ENCODE results near the gene CENPN. TPM values are rescaled to one million over a fixed set of nuclear protein-coding genes. Genes with fewer than 3 reads are reported as not detected.

The CENPN gene
- total and polyA plus RNA-seq, 5 donors from 2014 or later: 3.4 to 13.5 (median 7.5) TPM

- ATAC-seq (ENCODE audit: low read depth in 2 of 2) (no peak), DNase-seq (no peak)
- no peak overlapping the region for H3K27ac Mint-ChIP-seq
- H3K4me1 Mint-ChIP-seq: no peaks in the 10 kb centered on the region
- no peaks in the 10 kb centered on the region for H3K4me1 ChIP-seq (ENCODE audit: control insufficient read depth, insufficient read depth, low read length, poor library complexity, severe bottlenecking)
- H3K4me3 ChIP-seq (ENCODE audit: low read depth, low read length): no peak overlapping the region
- H3K36me3 ChIP-seq (ENCODE audit: control insufficient read depth, insufficient read depth, low read length): no peaks in the 10 kb centered on the region
- no peak overlapping the region for H3K27ac ChIP-seq (ENCODE audit: insufficient read depth, low read length, poor library complexity, severe bottlenecking)
- no peaks in the 10 kb centered on the region for H3K27me3 ChIP-seq (ENCODE audit: control insufficient read depth, insufficient read depth, low read length)
- H3K36me3 Mint-ChIP-seq: peaks cover 8% of the 10 kb centered on the region
- H3K9me3 Mint-ChIP-seq: peaks cover 1 to 19% (median 11%) of the 10 kb centered on the region in 7 donors
- H3K9me3 ChIP-seq (ENCODE audit: control insufficient read depth in 2 of 2, low read length in 2 of 2): peaks cover 10 to 17% of the 10 kb centered on the region in 2 experiments
- H3K27me3 Mint-ChIP-seq: no peaks in the 10 kb centered on the region
- H3K4me3 Mint-ChIP-seq: no peak overlapping the region
Observed at GRCh38 chr16:81053761-81054160, 46.7 kb downstream of the CENPN start.

GRCh38 chr16:81060576-81061306 is 53.7 kb downstream of the CENPN start:
- no peak for ATAC-seq (ENCODE audit: low read depth in 2 of 2)
- Mint-ChIP-seq H3K4me3 (no peak overlapping the region), H3K36me3 (no peaks in the 10 kb centered on the region), H3K9me3 (peaks cover 0 to 2% (median 0%) of the 10 kb centered on the region in 7 donors), H3K27ac (no peak overlapping the region), H3K4me1 (no peaks in the 10 kb centered on the region), H3K27me3 (peaks cover 8% of the 10 kb centered on the region)
- Histone ChIP-seq H3K9me3 (ENCODE audit: control insufficient read depth in 2 of 2, low read length in 2 of 2) (no peaks in the 10 kb centered on the region), H3K27ac (ENCODE audit: insufficient read depth, low read length, poor library complexity, severe bottlenecking) (no peak overlapping the region), H3K4me1 (ENCODE audit: control insufficient read depth, insufficient read depth, low read length, poor library complexity, severe bottlenecking) (no peaks in the 10 kb centered on the region), H3K27me3 (ENCODE audit: control insufficient read depth, insufficient read depth, low read length) (no peaks in the 10 kb centered on the region), H3K36me3 (ENCODE audit: control insufficient read depth, insufficient read depth, low read length) (no peaks in the 10 kb centered on the region), H3K4me3 (ENCODE audit: low read depth, low read length) (no peak overlapping the region)
- DNase-seq: no peak

- H3K4me3 ChIP-seq (ENCODE audit: low read depth, low read length): no peak overlapping the region
- Mint-ChIP-seq H3K9me3 (peaks cover 0 to 2% (median 0%) of the 10 kb centered on the region in 7 donors), H3K27ac (no peak overlapping the region), H3K4me3 (no peak overlapping the region), H3K27me3 (peaks cover 8% of the 10 kb centered on the region), H3K4me1 (peaks cover 0 to under 1% (median 0%) of the 10 kb centered on the region in 4 donors), H3K36me3 (no peaks in the 10 kb centered on the region)
- no peak for ATAC-seq (ENCODE audit: low read depth in 2 of 2)
- H3K9me3 ChIP-seq (ENCODE audit: control insufficient read depth in 2 of 2, low read length in 2 of 2): no peaks in the 10 kb centered on the region
- H3K27ac ChIP-seq (ENCODE audit: insufficient read depth, low read length, poor library complexity, severe bottlenecking): no peak overlapping the region
- no peaks in the 10 kb centered on the region for H3K4me1 ChIP-seq (ENCODE audit: control insufficient read depth, insufficient read depth, low read length, poor library complexity, severe bottlenecking)
- DNase-seq: no peak
- H3K27me3 ChIP-seq (ENCODE audit: control insufficient read depth, insufficient read depth, low read length): no peaks in the 10 kb centered on the region
- no peaks in the 10 kb centered on the region for H3K36me3 ChIP-seq (ENCODE audit: control insufficient read depth, insufficient read depth, low read length)
Observed at GRCh38 chr16:81061307-81061640, 54.3 kb downstream of the CENPN start.

- Histone ChIP-seq H3K27me3 (ENCODE audit: control insufficient read depth, insufficient read depth, low read length) (no peaks in the 10 kb centered on the region), H3K4me3 (ENCODE audit: low read depth, low read length) (no peak overlapping the region), H3K27ac (ENCODE audit: insufficient read depth, low read length, poor library complexity, severe bottlenecking) (no peak overlapping the region), H3K4me1 (ENCODE audit: control insufficient read depth, insufficient read depth, low read length, poor library complexity, severe bottlenecking) (no peaks in the 10 kb centered on the region), H3K9me3 (ENCODE audit: control insufficient read depth in 2 of 2, low read length in 2 of 2) (no peaks in the 10 kb centered on the region), H3K36me3 (ENCODE audit: control insufficient read depth, insufficient read depth, low read length) (no peaks in the 10 kb centered on the region)
- DNase-seq (no peak), ATAC-seq (ENCODE audit: low read depth in 2 of 2) (no peak)
- Mint-ChIP-seq H3K4me1 (peaks cover 0 to 8% (median 0%) of the 10 kb centered on the region in 4 donors), H3K9me3 (peaks cover 0 to 2% (median 0%) of the 10 kb centered on the region in 7 donors), H3K4me3 (no peak overlapping the region), H3K27me3 (peaks cover 9% of the 10 kb centered on the region), H3K36me3 (no peaks in the 10 kb centered on the region), H3K27ac (no peak overlapping the region)
Observed at GRCh38 chr16:81061871-81062608, 55.0 kb downstream of the CENPN start.

- Histone ChIP-seq H3K27me3 (ENCODE audit: control insufficient read depth, insufficient read depth, low read length) (peaks cover under 1% of the 10 kb centered on the region), H3K4me3 (ENCODE audit: low read depth, low read length) (no peak overlapping the region), H3K4me1 (ENCODE audit: control insufficient read depth, insufficient read depth, low read length, poor library complexity, severe bottlenecking) (no peaks in the 10 kb centered on the region), H3K9me3 (ENCODE audit: control insufficient read depth in 2 of 2, low read length in 2 of 2) (no peaks in the 10 kb centered on the region), H3K27ac (ENCODE audit: insufficient read depth, low read length, poor library complexity, severe bottlenecking) (no peak overlapping the region), H3K36me3 (ENCODE audit: control insufficient read depth, insufficient read depth, low read length) (no peaks in the 10 kb centered on the region)
- peaks cover 13% of the 10 kb centered on the region for H3K27me3 Mint-ChIP-seq
- peaks cover 0 to 10% (median 0%) of the 10 kb centered on the region in 4 donors for H3K4me1 Mint-ChIP-seq
- H3K9me3 Mint-ChIP-seq: peaks cover 0 to 1% (median 0%) of the 10 kb centered on the region in 7 donors
- no peak overlapping the region for H3K4me3 Mint-ChIP-seq
- DNase-seq: no peak
- no peak overlapping the region for H3K27ac Mint-ChIP-seq
- no peak for ATAC-seq (ENCODE audit: low read depth in 2 of 2)
- H3K36me3 Mint-ChIP-seq: no peaks in the 10 kb centered on the region
Observed at GRCh38 chr16:81066681-81067080, 59.7 kb downstream of the CENPN start.

- Mint-ChIP-seq H3K4me3 (no peak overlapping the region), H3K9me3 (peaks cover 0 to 1% (median 0%) of the 10 kb centered on the region in 7 donors), H3K27me3 (peaks cover 18% of the 10 kb centered on the region), H3K27ac (no peak overlapping the region), H3K36me3 (no peaks in the 10 kb centered on the region), H3K4me1 (peaks cover 0 to 10% (median under 1%) of the 10 kb centered on the region in 4 donors)
- H3K9me3 ChIP-seq (ENCODE audit: control insufficient read depth in 2 of 2, low read length in 2 of 2): no peaks in the 10 kb centered on the region
- H3K27me3 ChIP-seq (ENCODE audit: control insufficient read depth, insufficient read depth, low read length): peaks cover 2% of the 10 kb centered on the region
- no peak overlapping the region for H3K4me3 ChIP-seq (ENCODE audit: low read depth, low read length)
- H3K27ac ChIP-seq (ENCODE audit: insufficient read depth, low read length, poor library complexity, severe bottlenecking): no peak overlapping the region
- DNase-seq (peak in 1 of 3 donors; percentile 59), ATAC-seq (ENCODE audit: low read depth in 2 of 2) (no peak)
- H3K36me3 ChIP-seq (ENCODE audit: control insufficient read depth, insufficient read depth, low read length): no peaks in the 10 kb centered on the region
- no peaks in the 10 kb centered on the region for H3K4me1 ChIP-seq (ENCODE audit: control insufficient read depth, insufficient read depth, low read length, poor library complexity, severe bottlenecking)
Observed at GRCh38 chr16:81067166-81067565, 60.2 kb downstream of the CENPN start.

- no peak for ATAC-seq (ENCODE audit: low read depth in 2 of 2)
- Histone ChIP-seq H3K27ac (ENCODE audit: insufficient read depth, low read length, poor library complexity, severe bottlenecking) (no peak overlapping the region), H3K4me1 (ENCODE audit: control insufficient read depth, insufficient read depth, low read length, poor library complexity, severe bottlenecking) (no peaks in the 10 kb centered on the region), H3K36me3 (ENCODE audit: control insufficient read depth, insufficient read depth, low read length) (no peaks in the 10 kb centered on the region), H3K9me3 (ENCODE audit: control insufficient read depth in 2 of 2, low read length in 2 of 2) (no peaks in the 10 kb centered on the region), H3K27me3 (ENCODE audit: control insufficient read depth, insufficient read depth, low read length) (peaks cover 2% of the 10 kb centered on the region), H3K4me3 (ENCODE audit: low read depth, low read length) (no peak overlapping the region)
- Mint-ChIP-seq H3K4me1 (peaks cover 0 to 10% (median under 1%) of the 10 kb centered on the region in 4 donors), H3K4me3 (no peak overlapping the region), H3K9me3 (peaks cover 0 to 1% (median 0%) of the 10 kb centered on the region in 7 donors), H3K27me3 (peaks cover 21% of the 10 kb centered on the region), H3K27ac (no peak overlapping the region), H3K36me3 (no peaks in the 10 kb centered on the region)
- no peak for DNase-seq
Observed at GRCh38 chr16:81069063-81069462, 62.0 kb downstream of the CENPN start.
